Left ventricle myocardium inferior (tissue), 1 donor: ENCODE measurements around the gene METAP2. TPM values are rescaled to one million over a fixed set of nuclear protein-coding genes. Genes with fewer than 3 reads are reported as not detected.

Experiments
- DNase-seq: peaks from one replicate; pipeline ENCODE4 v3.0.0-alpha.2; 2020
- H3K27ac ChIP-seq: fragments of 200-600 bp; replicated peaks from 2 replicates; pipeline ENCODE4 v1.8.0; 2021
- H3K27me3 ChIP-seq: fragments of 200-600 bp; 2 replicates; pipeline ENCODE4 v1.8.0; 2021; ENCODE audit warnings: low read depth
- H3K36me3 ChIP-seq: fragments of 200-600 bp; 2 replicates; pipeline ENCODE4 v1.8.0; 2021
- H3K4me1 ChIP-seq: fragments of 200-600 bp; 2 replicates; pipeline ENCODE4 v1.8.0; 2021
- H3K4me3 ChIP-seq: fragments of 200-600 bp; 2 replicates; pipeline ENCODE4 v1.8.0; 2021; ENCODE audit warnings: mild to moderate bottlenecking, moderate library complexity
- H3K9me3 ChIP-seq: fragments of 200-600 bp; replicated peaks from 2 replicates; pipeline ENCODE4 v1.8.0; 2021
- CTCF ChIP-seq: fragments of 200-600 bp; IDR thresholded peaks from 2 replicates; pipeline ENCODE4 v1.8.0; 2021; ENCODE audit warnings: antibody characterized with exemption, mild to moderate bottlenecking, borderline replicate concordance
- intact Hi-C: fragments of 100-400 bp; cut with micrococcal nuclease; formaldehyde crosslinking; loops from one replicate; pipeline ENCODE4 v1.11.0; 2022
- total RNA-seq: library from RNA; stranded (reverse); fragmentation: NEBNext Ultra II Directional; extraction: Animal tissue kit (Norgen Biotek cat#: 25700); gene quantifications from one replicate; pipeline ENCODE4 v1.2.1, GENCODE V29; 2021
- donor health status: DM: no; HTN: yes; CAD: no; lungs with severe emphysema.

Gene METAP2
- total RNA-seq, 1 donor from 2014 or later: 50.6 TPM

GRCh38 chr12:95465275-95465674 lies 8.7 kb upstream of the METAP2 start:
- H3K9me3 ChIP-seq: no peaks in the 10 kb centered on the region
- H3K36me3 ChIP-seq: no peaks in the 10 kb centered on the region
- intact Hi-C loops: no loop called here
- H3K27me3 ChIP-seq: no peaks in the 10 kb centered on the region
- H3K4me1 ChIP-seq: no peaks in the 10 kb centered on the region
- H3K4me3 ChIP-seq: no peak overlapping the region
- no peak for DNase-seq
- H3K27ac ChIP-seq: no peak overlapping the region
- no peak for TF ChIP-seq CTCF

GRCh38 chr12:95470300-95470699 lies 3.7 kb upstream of the METAP2 start:
- TF ChIP-seq CTCF: no peak
- DNase-seq: no peak
- intact Hi-C loops: no loop called here

GRCh38 chr12:95473231-95473883 lies 595 bp upstream of the METAP2 start:
- Histone ChIP-seq H3K4me1 (peaks cover 32% of the 10 kb centered on the region), H3K9me3 (no peaks in the 10 kb centered on the region), H3K27me3 (no peaks in the 10 kb centered on the region), H3K27ac (peak overlapping the region; percentile 95), H3K36me3 (peaks cover 24% of the 10 kb centered on the region), H3K4me3 (peak overlapping the region; percentile 94)
- intact Hi-C loops: no loop called here
- no peak for DNase-seq
- no peak for TF ChIP-seq CTCF

More at GRCh38 chr12:95470300-95470699, 3.7 kb upstream of the METAP2 start:
- Histone ChIP-seq H3K9me3 (no peaks in the 10 kb centered on the region), H3K36me3 (no peaks in the 10 kb centered on the region), H3K4me3 (no peak overlapping the region), H3K27ac (no peak overlapping the region), H3K27me3 (no peaks in the 10 kb centered on the region), H3K4me1 (peaks cover 20% of the 10 kb centered on the region)

- Histone ChIP-seq H3K4me1 (peaks cover 44% of the 10 kb centered on the region), H3K36me3 (peaks cover 32% of the 10 kb centered on the region), H3K9me3 (no peaks in the 10 kb centered on the region), H3K27ac (peak overlapping the region; percentile 95), H3K27me3 (no peaks in the 10 kb centered on the region), H3K4me3 (peak overlapping the region; percentile 94)
- no peak for DNase-seq
- no peak for TF ChIP-seq CTCF
- intact Hi-C loops: no loop called here
These were observed 657 bp downstream of the METAP2 start for GRCh38 chr12:95474660-95474958.

GRCh38 chr12:95480230-95480629 lies 6.3 kb downstream of the METAP2 start:
- H3K9me3 ChIP-seq: no peaks in the 10 kb centered on the region
- no peak overlapping the region for H3K4me3 ChIP-seq
- H3K27ac ChIP-seq: no peak overlapping the region
- intact Hi-C loops: no loop called here
- no peak for TF ChIP-seq CTCF
- peaks cover 53% of the 10 kb centered on the region for H3K36me3 ChIP-seq
- peaks cover 62% of the 10 kb centered on the region for H3K4me1 ChIP-seq
- H3K27me3 ChIP-seq: no peaks in the 10 kb centered on the region
- no peak for DNase-seq

GRCh38 chr12:95481072-95481471 lies 7.1 kb downstream of the METAP2 start:
- H3K4me3 ChIP-seq: no peak overlapping the region
- TF ChIP-seq CTCF: no peak
- H3K27ac ChIP-seq: peak overlapping the region; percentile 8
- peaks cover 53% of the 10 kb centered on the region for H3K4me1 ChIP-seq
- no peaks in the 10 kb centered on the region for H3K9me3 ChIP-seq
- H3K27me3 ChIP-seq: no peaks in the 10 kb centered on the region
- intact Hi-C loops: no loop called here
- no peak for DNase-seq
- H3K36me3 ChIP-seq: peaks cover 57% of the 10 kb centered on the region
